Testis (tissue), 2 donors: Measurements from ENCODE around the gene EXOC5.

ENCODE experiments used
- CTCF ChIP-seq, 3 experiments: fragments of 450-650 bp in 2 of 3; fragments of 200-600 bp in 1 of 3; sonication (generic) in 1 of 3; IDR thresholded peaks; one replicate each; pipeline ENCODE4 v1.5.1; 2016 to 2019; ENCODE audit warnings: antibody characterized with exemption in 3 of 3, mild to moderate bottlenecking in 2 of 3, moderate library complexity in 1 of 3
- POLR2A ChIP-seq: fragments of 450-650 bp; IDR thresholded peaks from one replicate; pipeline ENCODE4 v1.6.1; 2017; ENCODE audit warnings: antibody characterized with exemption, mild to moderate bottlenecking, moderate library complexity

- TF ChIP-seq CTCF (IDR thresholded peaks at IDR 0.05) (no peak), POLR2A (no peak)
Observed at GRCh38 chr14:57212919-57213318, 55.8 kb downstream of the EXOC5 start.
